CD8-positive, alpha-beta memory T cell (primary cell): Measurements from ENCODE around the gene DNAH5. TPM values are rescaled to one million over a fixed set of nuclear protein-coding genes. Genes with fewer than 3 reads are reported as not detected.
A peak's percentile ranks its signal among the peaks of the same experiment; 100 is the strongest.
"Not testable (repeated sequence)": the region's sequence is repeated elsewhere in the genome, so short reads cannot be mapped to it uniquely, and the experiment has no call there.

Experiments
- CTCF ChIA-PET: fragments of 350-600 bp; sonication (Branson Sonifier 250); formaldehyde crosslinking; loops from one replicate; lab custom pipeline; 2021; ENCODE audit warnings: antibody characterized with exemption; lab: Charles Lee
- POLR2A ChIA-PET: fragments of 350-600 bp; sonication (Branson Sonifier 250); formaldehyde crosslinking; loops from one replicate; lab custom pipeline; 2021; ENCODE audit warnings: antibody characterized with exemption; lab: Charles Lee
- DNase-seq, 5 donors: peaks; one replicate each; pipeline versions ENCODE4 v3.0.0 to v3.0.0-alpha.2; 2020 to 2022; ENCODE audit warnings: mixed read lengths in 1 of 5
- H3K27ac ChIP-seq: one replicate; pipeline ENCODE4 v1.7.0; 2013; ENCODE audit warnings: low read depth, mild to moderate bottlenecking, low read length, moderate library complexity
- H3K27me3 ChIP-seq: 2 replicates; pipeline ENCODE4 v1.7.0; 2013; ENCODE audit warnings: low read length, mild to moderate bottlenecking; ENCODE audit not compliant: insufficient read depth, poor library complexity, severe bottlenecking
- H3K36me3 ChIP-seq: 2 replicates; pipeline ENCODE4 v1.7.0; 2013; ENCODE audit warnings: mild to moderate bottlenecking, low read length, moderate library complexity; ENCODE audit not compliant: insufficient read depth
- H3K4me1 ChIP-seq: 2 replicates; pipeline ENCODE4 v1.7.0; 2013; ENCODE audit warnings: mild to moderate bottlenecking, low read length, moderate library complexity; ENCODE audit not compliant: insufficient read depth
- H3K4me3 ChIP-seq: 2 replicates; pipeline ENCODE4 v1.7.0; 2013; ENCODE audit warnings: mild to moderate bottlenecking, low read length
- H3K9me3 ChIP-seq: 2 replicates; pipeline ENCODE4 v1.7.0; 2013; ENCODE audit warnings: mild to moderate bottlenecking, low read length
- H3K27ac Mint-ChIP-seq, 8 donors: one replicate each; pipeline ENCODE4 v1.8.0; 2020 to 2021; ENCODE audit warnings: mixed read lengths in 8 of 8, mild to moderate bottlenecking in 6 of 8, inconsistent platforms in 3 of 8, moderate library complexity in 3 of 8
- H3K27me3 Mint-ChIP-seq, 2 donors: one replicate each; pipeline ENCODE4 v1.8.0; 2020 to 2021; ENCODE audit warnings: mixed read lengths in 2 of 2, mild to moderate bottlenecking in 1 of 2, moderate library complexity in 1 of 2
- H3K36me3 Mint-ChIP-seq, 3 donors: one replicate each; pipeline ENCODE4 v1.8.0; 2020 to 2021; ENCODE audit warnings: mixed read lengths in 3 of 3, inconsistent platforms in 1 of 3, mild to moderate bottlenecking in 1 of 3
- H3K4me1 Mint-ChIP-seq, 3 donors: one replicate each; pipeline ENCODE4 v1.8.0; 2020 to 2021; ENCODE audit warnings: mixed read lengths in 3 of 3, inconsistent platforms in 1 of 3, mild to moderate bottlenecking in 1 of 3
- H3K4me3 Mint-ChIP-seq, 7 donors: one replicate each; pipeline ENCODE4 v1.8.0; 2020 to 2021; ENCODE audit warnings: mixed read lengths in 7 of 7, mild to moderate bottlenecking in 6 of 7, moderate library complexity in 4 of 7, inconsistent platforms in 2 of 7
- H3K9me3 Mint-ChIP-seq, 5 donors: one replicate each; pipeline ENCODE4 v1.8.0; 2020 to 2022; ENCODE audit warnings: mixed read lengths in 5 of 5, mild to moderate bottlenecking in 3 of 5, moderate library complexity in 2 of 5, inconsistent platforms in 1 of 5
- polyA plus RNA-seq: library from polyadenylated mRNA; unstranded; fragments of 300-500 nt; fragmentation: Illumina TruSeq; gene quantifications from one replicate; pipeline ENCODE4 v1.2.3, GENCODE V29; 2021
- total RNA-seq, 2 experiments: library from RNA; stranded (reverse); gene quantifications; one replicate each; pipeline ENCODE4 v1.2.3, GENCODE V29; 2021

DNAH5 gene
- total and polyA plus RNA-seq, 3 experiments from 2014 or later, result not detected

DNA sequence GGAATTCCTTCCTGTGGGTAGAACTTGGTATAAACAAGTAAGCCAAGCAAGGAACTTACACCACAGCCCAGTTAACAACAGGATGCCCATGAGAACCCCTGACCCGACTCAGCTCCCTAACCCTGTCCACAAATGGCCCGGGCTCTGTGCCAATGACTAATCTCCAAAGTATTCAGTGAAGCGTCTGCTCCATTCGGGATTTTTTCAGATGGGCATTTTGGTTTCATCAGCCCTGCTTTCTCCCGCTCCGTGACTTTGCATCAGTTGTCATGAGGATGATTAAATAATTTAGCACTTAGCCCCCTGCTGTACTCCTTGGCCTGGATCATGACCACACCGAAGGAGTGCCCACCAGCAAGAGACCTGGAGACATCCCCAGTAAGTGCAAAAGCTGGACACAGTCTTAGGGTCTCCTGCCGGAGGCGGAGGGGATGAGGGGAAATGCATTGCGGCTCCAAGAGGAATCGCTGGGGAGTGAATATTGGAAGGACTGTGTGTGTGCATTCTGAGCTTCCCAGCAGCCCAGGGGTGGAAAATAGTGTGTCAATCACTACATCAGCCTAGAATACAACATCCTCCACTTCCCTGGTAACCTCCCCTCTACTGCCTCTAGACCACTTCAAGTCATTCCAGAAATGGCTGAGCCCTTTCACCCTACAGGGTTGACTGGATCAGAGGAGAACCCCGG is 41.4 kb upstream of the DNAH5 start:
- Mint-ChIP-seq H3K36me3 (no peaks in the 10 kb centered on the region), H3K27me3 (peaks cover 0 to 2% of the 10 kb centered on the region in 2 donors), H3K27ac (no peak overlapping the region), H3K4me3 (no peak overlapping the region), H3K4me1 (no peaks in the 10 kb centered on the region), H3K9me3 (peaks cover 0 to 5% (median 2%) of the 10 kb centered on the region in 5 donors)
- ChIA-PET POLR2A (no interaction called here), CTCF (no interaction called here)
- Histone ChIP-seq H3K9me3 (no peaks in the 10 kb centered on the region), H3K4me1 (no peaks in the 10 kb centered on the region), H3K27ac (no peak overlapping the region), H3K27me3 (no peaks in the 10 kb centered on the region), H3K4me3 (no peak overlapping the region), H3K36me3 (no peaks in the 10 kb centered on the region)
- no peak for DNase-seq

DNA sequence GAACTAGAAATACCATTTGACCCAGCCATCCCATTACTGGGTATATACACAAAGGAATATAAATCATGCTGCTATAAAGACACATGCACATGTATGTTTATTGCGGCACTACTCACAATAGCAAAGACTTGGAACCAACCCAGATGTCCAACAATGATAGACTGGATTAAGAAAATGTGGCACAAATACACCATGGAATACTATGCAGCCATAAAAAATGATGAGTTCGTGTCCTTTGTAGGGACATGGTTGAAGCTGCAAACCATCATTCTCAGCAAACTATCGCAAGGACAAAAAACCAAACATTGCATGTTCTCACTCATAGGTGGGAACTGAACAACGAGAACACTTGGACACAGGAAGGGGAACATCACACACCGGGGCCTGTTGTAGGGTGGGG is 40.4 kb upstream of the DNAH5 start:
- not testable (repeated sequence) for H3K27ac Mint-ChIP-seq, H3K27me3 Mint-ChIP-seq, H3K4me3 ChIP-seq

DNA sequence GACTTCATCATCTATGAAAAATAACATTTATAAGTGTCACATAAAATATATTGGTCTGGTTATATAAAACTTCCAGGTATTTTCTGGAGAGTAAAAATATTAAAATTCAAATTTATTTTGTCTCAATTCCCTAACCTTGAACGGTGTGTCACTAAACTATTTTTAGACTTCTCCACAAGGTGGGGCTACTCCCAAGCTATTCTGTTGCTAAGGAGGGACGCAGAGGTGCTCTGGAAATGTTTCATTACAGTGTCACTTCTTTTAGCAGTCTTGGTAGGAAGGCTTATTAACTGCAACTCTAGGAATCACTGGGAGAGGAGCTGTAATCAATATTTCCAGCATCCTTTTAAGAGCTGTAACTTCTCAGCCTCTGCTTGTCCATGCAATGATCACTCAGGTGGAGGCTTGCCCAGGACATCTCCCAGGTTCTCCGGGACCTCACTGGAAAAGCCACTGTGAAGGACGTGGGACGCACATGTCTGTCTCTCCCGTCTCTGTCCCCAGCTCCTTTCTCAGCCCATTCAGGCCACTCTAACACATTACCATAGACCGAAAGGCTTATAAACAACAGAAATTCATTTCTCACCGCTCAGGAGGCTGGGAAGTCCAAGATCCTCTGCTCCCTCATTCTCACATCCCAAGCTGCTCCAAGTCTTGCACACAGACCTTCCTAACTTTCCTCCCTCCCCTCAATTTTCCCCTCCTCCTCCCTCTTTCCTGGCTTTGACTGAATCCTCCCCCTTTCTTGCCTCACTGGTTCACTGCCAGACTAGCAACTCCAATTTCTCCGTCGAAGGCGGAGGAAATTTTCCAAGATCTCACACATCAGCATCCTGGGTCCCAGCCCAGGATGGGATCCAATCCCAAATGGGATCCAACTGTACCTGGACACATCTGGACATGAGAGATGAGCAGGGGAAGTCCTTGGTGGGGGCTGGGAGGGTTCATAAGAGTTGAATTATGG is 32.7 kb upstream of the DNAH5 start:
- Histone ChIP-seq H3K27ac (no peak overlapping the region), H3K4me3 (no peak overlapping the region), H3K4me1 (no peaks in the 10 kb centered on the region), H3K36me3 (no peaks in the 10 kb centered on the region), H3K9me3 (no peaks in the 10 kb centered on the region), H3K27me3 (no peaks in the 10 kb centered on the region)
- Mint-ChIP-seq H3K4me1 (no peaks in the 10 kb centered on the region), H3K4me3 (peak overlapping the region in 1 of 7 donors; percentile 8), H3K36me3 (no peaks in the 10 kb centered on the region), H3K9me3 (peaks cover 0 to 9% (median 4%) of the 10 kb centered on the region in 5 donors), H3K27me3 (peaks cover 0 to 4% of the 10 kb centered on the region in 2 donors), H3K27ac (no peak overlapping the region)
- ChIA-PET CTCF (no interaction called here), POLR2A (no interaction called here)
- no peak for DNase-seq

More for the DNA sequence above, 40.4 kb upstream of the DNAH5 start:
- H3K4me1 ChIP-seq, H3K36me3 ChIP-seq, CTCF ChIA-PET, H3K36me3 Mint-ChIP-seq, H3K27ac ChIP-seq, H3K27me3 ChIP-seq, H3K9me3 ChIP-seq, H3K4me1 Mint-ChIP-seq, POLR2A ChIA-PET, DNase-seq, H3K9me3 Mint-ChIP-seq, H3K4me3 Mint-ChIP-seq: not testable (repeated sequence)

DNA sequence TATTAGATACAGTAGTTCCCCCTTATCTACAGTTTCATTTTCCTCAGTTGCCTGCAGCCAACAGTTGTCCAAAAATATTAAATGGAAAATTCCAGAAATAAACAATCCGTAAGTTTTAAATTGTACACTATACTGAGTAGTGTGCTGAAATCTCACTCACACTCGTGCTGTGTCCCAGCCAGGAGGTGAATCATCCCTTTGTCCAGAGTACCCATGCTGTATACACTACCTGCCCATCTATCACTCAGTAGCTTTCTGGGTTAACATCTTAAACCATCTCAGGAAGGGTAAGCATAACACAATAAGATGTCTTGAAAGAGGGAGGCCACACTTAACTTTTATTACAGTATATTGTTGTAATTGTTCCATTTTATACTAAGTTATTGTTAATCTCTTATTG is 31.7 kb upstream of the DNAH5 start:
- Histone ChIP-seq H3K27me3 (no peaks in the 10 kb centered on the region), H3K36me3 (no peaks in the 10 kb centered on the region), H3K4me1 (no peaks in the 10 kb centered on the region), H3K27ac (no peak overlapping the region), H3K4me3 (no peak overlapping the region), H3K9me3 (no peaks in the 10 kb centered on the region)
- ChIA-PET POLR2A (no interaction called here), CTCF (no interaction called here)
- Mint-ChIP-seq H3K36me3 (no peaks in the 10 kb centered on the region), H3K4me1 (no peaks in the 10 kb centered on the region), H3K27ac (no peak overlapping the region), H3K9me3 (peaks cover 0 to 7% (median 4%) of the 10 kb centered on the region in 5 donors), H3K4me3 (no peak overlapping the region), H3K27me3 (peaks cover 0 to 4% of the 10 kb centered on the region in 2 donors)
- DNase-seq, result no peak

DNA sequence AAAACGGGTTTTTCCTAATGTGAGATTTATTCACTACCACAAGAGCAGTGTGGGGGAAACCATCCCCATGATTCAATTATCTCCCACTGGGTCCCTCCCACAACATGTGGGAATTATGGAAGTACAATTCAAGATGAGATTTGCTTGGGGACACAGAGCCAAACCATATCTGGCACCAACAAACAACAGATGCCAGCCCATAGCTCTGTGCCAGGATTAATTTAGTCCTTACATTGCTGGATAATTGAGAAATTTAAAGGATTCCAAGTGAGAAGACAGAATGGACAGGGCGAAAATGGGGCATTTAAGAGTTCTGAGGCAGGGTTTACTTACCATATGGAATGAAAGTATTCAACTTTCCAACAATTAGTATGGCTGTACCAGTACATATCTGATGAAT is 30.8 kb upstream of the DNAH5 start:
- H3K27me3 Mint-ChIP-seq, result peaks cover 0 to 4% of the 10 kb centered on the region in 2 donors
- Histone ChIP-seq H3K4me1 (no peaks in the 10 kb centered on the region), H3K9me3 (no peaks in the 10 kb centered on the region), H3K27ac (no peak overlapping the region), H3K36me3 (no peaks in the 10 kb centered on the region), H3K27me3 (no peaks in the 10 kb centered on the region), H3K4me3 (no peak overlapping the region)
- H3K4me3 Mint-ChIP-seq, result no peak overlapping the region
- no peak for DNase-seq
- H3K27ac Mint-ChIP-seq, result no peak overlapping the region
- ChIA-PET CTCF (no interaction called here), POLR2A (no interaction called here)
- H3K9me3 Mint-ChIP-seq, result peaks cover 0 to 5% (median 0%) of the 10 kb centered on the region in 5 donors
- no peaks in the 10 kb centered on the region for H3K36me3 Mint-ChIP-seq
- no peaks in the 10 kb centered on the region for H3K4me1 Mint-ChIP-seq

DNA sequence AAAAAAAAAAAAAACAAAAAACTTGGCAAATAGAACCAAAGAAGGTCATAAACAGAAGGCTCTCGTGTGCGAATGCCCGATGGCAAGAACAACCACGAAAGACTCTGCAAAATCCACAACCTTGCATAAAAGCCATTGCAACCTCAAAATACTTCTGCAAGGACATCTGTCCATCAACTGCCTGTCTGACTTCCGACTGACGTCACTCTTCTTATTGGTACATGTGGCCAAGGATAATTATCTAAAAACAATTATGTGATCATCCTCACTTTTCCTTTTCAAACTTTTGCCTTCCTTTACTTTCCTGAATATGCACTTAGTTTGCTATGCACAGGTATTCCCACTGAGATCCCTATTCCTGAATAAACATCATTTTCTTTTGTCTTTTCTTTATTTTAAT is 29.2 kb upstream of the DNAH5 start:
- Histone ChIP-seq H3K27ac (no peak overlapping the region), H3K27me3 (no peaks in the 10 kb centered on the region), H3K4me1 (no peaks in the 10 kb centered on the region), H3K4me3 (no peak overlapping the region), H3K36me3 (no peaks in the 10 kb centered on the region), H3K9me3 (no peaks in the 10 kb centered on the region)
- Mint-ChIP-seq H3K9me3 (peaks cover 0 to 7% (median 0%) of the 10 kb centered on the region in 5 donors), H3K4me3 (no peak overlapping the region), H3K36me3 (no peaks in the 10 kb centered on the region), H3K27me3 (no peaks in the 10 kb centered on the region), H3K4me1 (no peaks in the 10 kb centered on the region), H3K27ac (no peak overlapping the region)
- POLR2A ChIA-PET, result no interaction called here
- no peak for DNase-seq
- CTCF ChIA-PET, result no interaction called here

DNA sequence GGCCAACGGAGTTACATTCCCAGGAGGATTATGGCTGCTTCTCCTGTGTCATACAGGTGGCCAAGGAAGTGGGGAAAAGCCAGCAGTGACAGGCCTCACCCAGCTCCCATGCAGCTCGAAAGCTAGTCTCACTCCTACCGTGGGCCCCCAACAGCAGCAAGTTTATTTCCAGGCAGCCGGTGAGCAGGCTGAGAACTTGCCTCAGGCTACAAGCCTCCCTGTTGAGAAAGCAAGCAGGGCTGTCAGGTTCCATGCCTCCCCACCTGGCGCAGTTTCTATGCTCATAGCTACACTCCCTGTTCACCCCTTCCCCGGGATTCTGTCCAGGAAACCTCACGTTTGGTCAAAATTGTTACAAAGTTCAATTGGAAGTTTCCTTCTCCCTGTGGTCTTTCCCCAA is 27.5 kb upstream of the DNAH5 start:
- Histone ChIP-seq H3K9me3 (no peaks in the 10 kb centered on the region), H3K27me3 (no peaks in the 10 kb centered on the region), H3K36me3 (no peaks in the 10 kb centered on the region), H3K4me3 (no peak overlapping the region), H3K4me1 (no peaks in the 10 kb centered on the region), H3K27ac (no peak overlapping the region)
- POLR2A ChIA-PET, result no interaction called here
- Mint-ChIP-seq H3K9me3 (peaks cover 0 to 7% (median 2%) of the 10 kb centered on the region in 5 donors), H3K4me1 (no peaks in the 10 kb centered on the region), H3K4me3 (no peak overlapping the region), H3K36me3 (no peaks in the 10 kb centered on the region), H3K27ac (no peak overlapping the region), H3K27me3 (no peaks in the 10 kb centered on the region)
- no peak for DNase-seq
- CTCF ChIA-PET, result no interaction called here

DNA sequence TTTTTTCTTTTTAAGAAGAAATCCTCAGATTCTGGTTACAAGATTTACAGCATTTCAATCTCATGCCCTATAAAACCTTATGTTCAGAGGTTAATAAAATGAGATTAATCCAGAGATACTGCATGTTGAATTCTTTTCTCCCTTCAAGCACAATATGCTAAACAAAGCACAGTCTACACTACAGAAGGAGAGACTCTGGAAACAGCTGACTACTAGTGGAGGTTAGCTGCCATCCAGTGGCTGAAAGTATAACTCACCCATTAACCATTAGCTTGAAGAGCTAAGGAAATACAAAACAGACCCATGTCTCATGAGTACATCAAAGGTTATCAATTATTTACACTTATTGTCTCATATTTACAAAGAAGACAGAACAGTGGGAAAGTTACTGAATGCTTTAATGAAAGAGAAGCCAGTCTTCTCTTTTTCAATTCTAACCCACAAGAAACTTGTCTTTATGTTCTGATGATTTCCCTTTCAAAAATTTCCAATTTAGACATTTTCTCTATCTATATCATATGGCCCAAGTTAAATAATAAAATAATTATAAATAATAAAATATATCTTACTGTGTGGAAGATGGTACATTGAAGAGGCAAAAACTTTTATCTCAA is 12.7 kb upstream of the DNAH5 start:
- POLR2A ChIA-PET, result no interaction called here
- CTCF ChIA-PET, result no interaction called here
- H3K27me3 ChIP-seq, result no peaks in the 10 kb centered on the region
- no peak for DNase-seq
- no peak overlapping the region for H3K27ac ChIP-seq
- no peaks in the 10 kb centered on the region for H3K36me3 Mint-ChIP-seq
- H3K4me1 ChIP-seq, result no peaks in the 10 kb centered on the region
- H3K4me1 Mint-ChIP-seq, result no peaks in the 10 kb centered on the region
- H3K9me3 ChIP-seq, result no peaks in the 10 kb centered on the region
- H3K9me3 Mint-ChIP-seq, result peaks cover 0 to 2% (median 2%) of the 10 kb centered on the region in 5 donors
- H3K36me3 ChIP-seq, result no peaks in the 10 kb centered on the region
- H3K27ac Mint-ChIP-seq, result no peak overlapping the region
- no peak overlapping the region for H3K4me3 ChIP-seq
- peaks cover 0 to 2% of the 10 kb centered on the region in 2 donors for H3K27me3 Mint-ChIP-seq
- no peak overlapping the region for H3K4me3 Mint-ChIP-seq
